B cell (primary cell): Measurements from ENCODE around the gene CBARP. TPM values are rescaled to one million over a fixed set of nuclear protein-coding genes. Genes with fewer than 3 reads are reported as not detected.

Experiments used
- ATAC-seq: fragments of 200-7000 bp; cut with Tn5 transposase; one replicate; pipeline ENCODE4 v1.10.0; 2021; ENCODE audit warnings: low read depth, mild to moderate bottlenecking, moderate number of reproducible peaks, moderate library complexity
- CTCF ChIA-PET: fragments of 350-600 bp; sonication (Branson Sonifier 250); formaldehyde crosslinking; loops from one replicate; lab custom pipeline; 2021; ENCODE audit warnings: antibody characterized with exemption, inconsistent platforms; lab: Charles Lee
- POLR2A ChIA-PET: fragments of 350-600 bp; sonication (Branson Sonifier 250); formaldehyde crosslinking; loops from one replicate; lab custom pipeline; 2021; ENCODE audit warnings: antibody characterized with exemption; lab: Charles Lee
- DNase-seq: peaks from one replicate; pipeline ENCODE4 v3.0.0; 2013
- H2AFZ ChIP-seq: 2 replicates; pipeline ENCODE4 v1.6.1; 2012; ENCODE audit warnings: mild to moderate bottlenecking, low read depth, low read length; ENCODE audit not compliant: insufficient read depth, poor library complexity, severe bottlenecking
- H3K27ac ChIP-seq, 2 donors: 1 replicate in 1 of 2; 2 replicates in 1 of 2; pipeline ENCODE4 v1.5.1; 2012 to 2013; ENCODE audit warnings: low read length in 2 of 2, mild to moderate bottlenecking in 2 of 2, moderate library complexity in 1 of 2
- H3K27me3 ChIP-seq, 4 experiments: fragments of 200-600 bp in 1 of 4; sonication (generic) in 1 of 4; replicated peaks in 1 of 4; 1 replicate in 2 of 4; 2 replicates in 2 of 4; pipeline versions ENCODE4 v1.6.1 to v1.7.0; 2013 to 2016; ENCODE audit warnings: low read length in 3 of 4, mild to moderate bottlenecking in 2 of 4, mixed read lengths in 1 of 4, moderate library complexity in 1 of 4; ENCODE audit not compliant: insufficient read depth in 4 of 4, control insufficient read depth in 3 of 4; ENCODE audit errors: control extremely low read depth in 1 of 4
- H3K36me3 ChIP-seq, 2 experiments: replicated peaks in 1 of 2; 1 replicate in 1 of 2; 2 replicates in 1 of 2; pipeline versions ENCODE4 v1.6.1 to v1.7.1; 2013; ENCODE audit warnings: low read length in 1 of 2; ENCODE audit not compliant: insufficient read depth in 2 of 2, control insufficient read depth in 1 of 2; ENCODE audit errors: control extremely low read depth in 1 of 2, extremely low read depth in 1 of 2
- H3K4me1 ChIP-seq, 2 donors: fragments of 200-600 bp in 1 of 2; sonication (generic) in 1 of 2; 1 replicate in 1 of 2; 2 replicates in 1 of 2; pipeline versions ENCODE4 v1.5.1 to v1.6.1; 2013 to 2017; ENCODE audit warnings: low read length in 2 of 2; ENCODE audit not compliant: control insufficient read depth in 2 of 2, insufficient read depth in 2 of 2
- H3K4me2 ChIP-seq: replicated peaks from 2 replicates; pipeline ENCODE3; 2012; ENCODE audit warnings: mild to moderate bottlenecking, low read depth, low read length; ENCODE audit not compliant: poor library complexity, severe bottlenecking
- H3K4me3 ChIP-seq, 5 experiments: fragments of 200-600 bp in 1 of 5; sonication (generic) in 1 of 5; 1 replicate in 3 of 5; 2 replicates in 2 of 5; pipeline versions ENCODE4 v1.5.1 to v1.7.0; 2011 to 2016; ENCODE audit warnings: low read length in 4 of 5, mild to moderate bottlenecking in 4 of 5, low read depth in 2 of 5, control low read depth in 1 of 5, moderate library complexity in 1 of 5; ENCODE audit not compliant: insufficient read depth in 1 of 5; ENCODE audit errors: control extremely low read depth in 1 of 5, extremely low read depth in 1 of 5
- H3K79me2 ChIP-seq: fragments of 200-600 bp; sonication (generic); one replicate; pipeline ENCODE4 v1.6.0; 2016; ENCODE audit warnings: low read length; ENCODE audit not compliant: control insufficient read depth, insufficient read depth
- H3K9ac ChIP-seq: fragments of 200-600 bp; sonication (generic); 2 replicates; pipeline ENCODE4 v1.6.1; 2017; ENCODE audit warnings: mild to moderate bottlenecking, low read length, moderate library complexity
- H3K9me3 ChIP-seq, 3 donors: one replicate each; pipeline versions ENCODE4 v1.6.1 to v1.7.1; 2013; ENCODE audit warnings: low read length in 2 of 3; ENCODE audit not compliant: control insufficient read depth in 2 of 3, insufficient read depth in 1 of 3; ENCODE audit errors: control extremely low read depth in 1 of 3
- H4K20me1 ChIP-seq: 2 replicates; pipeline ENCODE4 v1.6.0; 2012; ENCODE audit warnings: mild to moderate bottlenecking, low read length; ENCODE audit not compliant: insufficient read depth, control insufficient read depth, poor library complexity, severe bottlenecking
- H3K27ac Mint-ChIP-seq: one replicate; pipeline ENCODE4 v1.8.0; 2021; ENCODE audit warnings: mixed read lengths
- H3K27me3 Mint-ChIP-seq: one replicate; pipeline ENCODE4 v1.8.0; 2021; ENCODE audit warnings: mixed read lengths
- H3K4me1 Mint-ChIP-seq: one replicate; pipeline ENCODE4 v1.8.0; 2021; ENCODE audit warnings: mixed read lengths
- H3K4me3 Mint-ChIP-seq: one replicate; pipeline ENCODE4 v1.8.0; 2021; ENCODE audit warnings: mixed read lengths
- H3K9me3 Mint-ChIP-seq: one replicate; pipeline ENCODE4 v1.8.0; 2022; ENCODE audit warnings: mixed read lengths; ENCODE audit not compliant: insufficient read depth
- EZH2 ChIP-seq: IDR thresholded peaks from 2 replicates; pipeline ENCODE4 v1.6.1; 2012; ENCODE audit warnings: borderline replicate concordance, low read depth, mild to moderate bottlenecking, moderate library complexity, low read length; ENCODE audit not compliant: insufficient read depth, poor library complexity, severe bottlenecking
- WGBS: methylation state at CpG from one replicate; pipeline ENCODE4 v1.1.5; 2013; ENCODE audit warnings: missing lambda C conversion rate; ENCODE audit not compliant: insufficient coverage; 5-methylcytosine and 5-hydroxymethylcytosine counted together
- intact Hi-C: fragments of 100-400 bp; cut with micrococcal nuclease; formaldehyde crosslinking; loops from one replicate; pipeline ENCODE4 v1.10.0; 2022
- polyA plus RNA-seq: library from polyadenylated mRNA; depleted of rRNA; stranded (reverse); fragments of >200 nt; gene quantifications from 2 replicates; pipeline ENCODE4 v1.2.3, GENCODE V29; 2012
- total RNA-seq, 2 donors: library from RNA; stranded (reverse); fragments of 120-200 nt in 1 of 2; gene quantifications; 1 replicate in 1 of 2; 2 replicates in 1 of 2; pipeline versions ENCODE4 v1.2.3 to v1.2.4, GENCODE V29; 2013 to 2022
- TF ChIP-seq, protein P1 (sequence below): fragments of 200-600 bp; IDR thresholded peaks from one replicate; pipeline ENCODE4 v1.8.0; 2022; ENCODE audit warnings: antibody characterized with exemption, mild to moderate bottlenecking

CBARP gene
- total and polyA plus RNA-seq, 2 donors (not counting 1 experiment from before 2014, with no cell fraction given), result not detected

DNA sequence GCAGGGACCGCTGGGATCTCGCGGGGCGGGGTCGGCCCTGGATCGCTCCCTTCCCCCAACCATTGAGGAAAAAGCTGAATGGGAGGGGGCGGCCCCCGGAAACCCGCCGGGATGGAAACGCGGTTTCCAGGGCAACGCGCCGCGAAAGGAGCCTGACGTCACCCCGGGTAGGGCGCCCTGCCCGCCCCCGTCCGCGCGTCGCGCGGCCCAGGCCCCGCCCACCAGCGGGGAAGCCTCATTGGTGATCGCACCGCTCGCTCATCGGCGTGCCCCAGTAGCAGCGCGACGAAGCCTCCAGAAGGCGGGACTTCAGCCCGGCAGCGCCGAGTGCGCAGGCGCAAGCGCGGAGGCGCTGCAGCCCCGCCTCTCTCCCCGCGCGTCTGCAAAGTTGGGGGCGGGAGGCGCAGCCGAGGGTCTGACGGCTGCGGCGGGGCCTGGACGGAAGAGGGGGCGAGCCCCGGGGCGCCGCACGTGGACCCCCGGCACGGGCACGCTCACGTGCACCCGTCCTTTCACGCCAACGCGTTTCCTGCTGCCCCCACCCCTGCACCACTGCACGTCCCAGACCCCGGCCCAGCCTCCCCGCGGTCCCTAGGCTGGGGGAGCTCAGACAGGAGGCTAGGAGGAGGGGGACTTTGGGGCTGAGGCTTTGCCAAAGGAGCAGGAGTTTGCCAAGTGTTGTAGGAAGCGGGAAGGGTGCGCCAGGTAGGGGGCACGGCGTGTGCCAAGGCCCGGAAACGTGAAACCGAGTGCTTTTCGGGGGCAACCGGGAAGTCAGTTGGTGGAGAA is 23.1 kb upstream of the CBARP start:
- H3K79me2 ChIP-seq, result peaks cover 33% of the 10 kb centered on the region
- TF ChIP-seq, protein P1, sequence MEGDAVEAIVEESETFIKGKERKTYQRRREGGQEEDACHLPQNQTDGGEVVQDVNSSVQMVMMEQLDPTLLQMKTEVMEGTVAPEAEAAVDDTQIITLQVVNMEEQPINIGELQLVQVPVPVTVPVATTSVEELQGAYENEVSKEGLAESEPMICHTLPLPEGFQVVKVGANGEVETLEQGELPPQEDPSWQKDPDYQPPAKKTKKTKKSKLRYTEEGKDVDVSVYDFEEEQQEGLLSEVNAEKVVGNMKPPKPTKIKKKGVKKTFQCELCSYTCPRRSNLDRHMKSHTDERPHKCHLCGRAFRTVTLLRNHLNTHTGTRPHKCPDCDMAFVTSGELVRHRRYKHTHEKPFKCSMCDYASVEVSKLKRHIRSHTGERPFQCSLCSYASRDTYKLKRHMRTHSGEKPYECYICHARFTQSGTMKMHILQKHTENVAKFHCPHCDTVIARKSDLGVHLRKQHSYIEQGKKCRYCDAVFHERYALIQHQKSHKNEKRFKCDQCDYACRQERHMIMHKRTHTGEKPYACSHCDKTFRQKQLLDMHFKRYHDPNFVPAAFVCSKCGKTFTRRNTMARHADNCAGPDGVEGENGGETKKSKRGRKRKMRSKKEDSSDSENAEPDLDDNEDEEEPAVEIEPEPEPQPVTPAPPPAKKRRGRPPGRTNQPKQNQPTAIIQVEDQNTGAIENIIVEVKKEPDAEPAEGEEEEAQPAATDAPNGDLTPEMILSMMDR, result no peak
- TF ChIP-seq EZH2, result no peak
- no peaks in the 10 kb centered on the region for H3K9me3 ChIP-seq
- ChIA-PET CTCF (interaction anchor here (1.1 to 10.0 kb wide), 3 partner anchors 7 to 17 kb away, joined by 3 to 658 read pairs (median 113); partner anchors contain the start of genes ATP5F1D and CIRBP), POLR2A (interaction anchor here (0.5 to 11.0 kb wide), 11 partner anchors 4 to 490 kb away, joined by 3 to 402 read pairs (median 4); partner anchors contain the start of genes ABCA7, ATP5F1D, CIRBP and FAM174C)
- peak; percentile 98 for DNase-seq
- intact Hi-C loops, result loop anchor here (1.0 to 5.0 kb wide), 3 partner anchors 8 to 354 kb away; partner anchors contain the start of gene CIRBP
- Mint-ChIP-seq H3K4me3 (peak overlapping the region; percentile 97), H3K27ac (peak overlapping the region; percentile 99), H3K4me1 (peaks cover 78% of the 10 kb centered on the region), H3K27me3 (no peaks in the 10 kb centered on the region), H3K9me3 (no peaks in the 10 kb centered on the region)
- peak overlapping the region; percentile 61 to 95 (median 81) for H3K4me3 ChIP-seq
- H3K36me3 ChIP-seq, result peaks cover 0 to 18% of the 10 kb centered on the region in 2 experiments
- ATAC-seq, result peak; percentile 59
- H4K20me1 ChIP-seq, result peaks cover 11% of the 10 kb centered on the region
- H3K9ac ChIP-seq, result peak overlapping the region; percentile 98
- H3K27ac ChIP-seq, result peak overlapping the region; percentile 99 to 100
- peak overlapping the region; percentile 1 for H2AFZ ChIP-seq
- under 1% methylated on average over 80 of the region's 83 CpGs for WGBS
- peak overlapping the region; percentile 99 for H3K4me2 ChIP-seq
- H3K4me1 ChIP-seq, result peaks cover 68 to 91% of the 10 kb centered on the region in 2 donors
- H3K27me3 ChIP-seq, result no peaks in the 10 kb centered on the region
